Lower leg skin (tissue), 4 donors: ENCODE data around the gene PRPF8. TPM values are rescaled to one million over a fixed set of nuclear protein-coding genes. Genes with fewer than 3 reads are reported as not detected.
A peak's percentile ranks its signal among the peaks of the same experiment; 100 is the strongest.

Experiments used
- DNase-seq, 2 donors: peaks; one replicate each; pipeline ENCODE4 v3.0.0-alpha.2; 2019; ENCODE audit warnings: low spot score in 2 of 2
- H3K4me3 ChIP-seq: fragments of 200-600 bp; sonication (generic); 2 replicates; pipeline ENCODE4 v1.5.1; 2017; ENCODE audit warnings: mild to moderate bottlenecking, low read depth; ENCODE audit not compliant: poor library complexity, severe bottlenecking
- CTCF ChIP-seq, 3 donors: fragments of 450-650 bp; IDR thresholded peaks; one replicate each; pipeline ENCODE4 v1.5.1; 2016; ENCODE audit warnings: antibody characterized with exemption in 3 of 3, mild to moderate bottlenecking in 3 of 3, moderate library complexity in 2 of 3
- POLR2A ChIP-seq, 2 donors: fragments of 450-650 bp; IDR thresholded peaks; one replicate each; pipeline ENCODE4 v1.6.1; 2016 to 2017; ENCODE audit warnings: antibody characterized with exemption in 2 of 2, mild to moderate bottlenecking in 1 of 2, moderate library complexity in 1 of 2
- WGBS, 2 donors: methylation state at CpG; one replicate each; pipeline ENCODE4 v1.1.5; 2018; 5-methylcytosine and 5-hydroxymethylcytosine counted together
- intact Hi-C: fragments of 100-400 bp; cut with DNase I; formaldehyde crosslinking; loops from one replicate; pipeline ENCODE4 v1.15.0; 2023; ENCODE audit warnings: low total_unique reads
- total RNA-seq, 4 donors: library from RNA; depleted of rRNA; stranded (reverse); fragments of >200 nt; gene quantifications; one replicate each; pipeline ENCODE4 v1.1.0, GENCODE V29; 2016

The PRPF8 gene
- total RNA-seq, 4 donors from 2014 or later, result 140 to 228 (median 173) TPM

DNA sequence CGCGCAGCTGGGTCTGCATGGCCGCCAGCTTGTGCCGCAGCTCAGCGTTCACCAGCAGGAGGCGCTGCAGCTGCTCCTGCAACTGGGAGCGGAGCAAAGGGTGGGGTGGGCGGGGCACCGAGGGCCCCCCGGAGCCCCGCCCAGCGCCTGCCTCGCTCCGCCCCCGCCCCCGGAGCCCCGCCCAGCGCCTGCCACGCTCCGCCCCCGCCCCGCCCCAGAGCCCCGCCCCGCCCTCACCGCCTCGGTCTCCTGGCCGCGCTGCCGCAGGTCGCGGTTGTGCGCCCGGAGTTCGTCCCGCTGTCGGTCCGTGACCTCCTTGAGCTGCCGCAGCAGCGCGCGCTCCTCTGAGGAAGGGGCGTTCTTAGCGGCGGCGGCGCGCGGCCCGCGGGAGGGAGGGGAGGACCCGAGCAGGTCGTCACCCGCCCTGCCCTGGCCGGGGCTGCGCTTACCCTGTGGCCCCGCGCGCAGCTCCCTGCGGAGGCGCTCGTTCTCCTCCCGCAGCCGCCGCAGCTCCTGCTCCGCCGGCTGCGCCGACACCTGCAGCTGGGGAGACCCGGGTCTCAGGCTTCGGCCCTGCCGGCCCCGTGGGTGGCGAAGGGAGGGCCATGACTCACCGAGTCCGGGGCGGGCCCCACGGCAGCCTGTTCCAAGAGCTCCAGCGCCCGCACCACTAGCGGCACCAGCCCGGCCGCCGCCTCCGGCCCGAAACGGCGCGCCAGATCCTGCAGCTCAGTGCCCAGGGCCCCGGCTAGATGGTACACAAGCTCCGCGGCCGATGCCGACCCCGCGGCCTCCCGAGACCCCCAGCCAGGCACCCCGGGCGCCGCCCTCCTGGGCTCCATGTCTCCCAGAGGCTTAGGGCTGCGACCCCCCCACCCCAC, 35.5 kb downstream of the PRPF8 start:
- DNase-seq, result peak; percentile 91 to 98
- no peak for TF ChIP-seq POLR2A (IDR thresholded peaks at IDR 0.05)
- no peak for TF ChIP-seq CTCF (IDR thresholded peaks at IDR 0.05)
- H3K4me3 ChIP-seq, result peak overlapping the region; percentile 42
- intact Hi-C loops, result loop anchor here (10.0 kb wide), 1 partner anchor 74 kb away; no protein-coding TSS in a partner anchor
- 0 to 1% methylated on average over 1 to 49 of the region's 100 CpGs for WGBS, 2 donors

- TF ChIP-seq POLR2A (IDR thresholded peaks at IDR 0.05) (no peak), CTCF (IDR thresholded peaks at IDR 0.05) (no peak)
- no peak for DNase-seq
- intact Hi-C loops, result loop anchor here (10.0 kb wide), 1 partner anchor 74 kb away; no protein-coding TSS in a partner anchor
- H3K4me3 ChIP-seq, result no peak overlapping the region
- 2 to 5% methylated on average over 25 to 42 of the region's 54 CpGs for WGBS, 2 donors
Measured at GRCh38 chr17:1648173-1648962, 36.3 kb downstream of the PRPF8 start.

DNA sequence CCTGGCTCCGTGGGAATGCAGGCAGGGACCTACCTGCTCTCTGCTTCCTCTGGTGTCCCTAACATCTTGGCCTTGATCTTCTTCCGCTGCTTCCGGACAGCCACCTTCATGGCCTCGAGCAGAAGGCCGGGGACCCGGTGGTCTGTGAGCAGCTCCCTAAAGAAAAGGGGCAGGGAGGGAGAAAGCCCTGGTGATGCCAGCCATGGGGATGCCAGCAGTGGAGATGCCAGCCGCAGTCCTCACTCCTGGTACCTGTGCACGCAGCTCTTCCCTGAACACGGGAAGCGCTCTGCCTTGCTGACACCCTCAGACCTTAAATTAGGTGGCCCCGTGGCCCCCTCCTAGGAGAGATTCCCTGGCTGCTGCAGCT, 36.9 kb downstream of the PRPF8 start:
- 70 to 75% methylated on average over 11 of the region's 11 CpGs for WGBS, 2 donors
- no peak for DNase-seq
- no peak overlapping the region for H3K4me3 ChIP-seq
- TF ChIP-seq CTCF (IDR thresholded peaks at IDR 0.05) (no peak), POLR2A (IDR thresholded peaks at IDR 0.05) (no peak)
- intact Hi-C loops, result loop anchor here (10.0 kb wide), 1 partner anchor 73 kb away; no protein-coding TSS in a partner anchor

DNA sequence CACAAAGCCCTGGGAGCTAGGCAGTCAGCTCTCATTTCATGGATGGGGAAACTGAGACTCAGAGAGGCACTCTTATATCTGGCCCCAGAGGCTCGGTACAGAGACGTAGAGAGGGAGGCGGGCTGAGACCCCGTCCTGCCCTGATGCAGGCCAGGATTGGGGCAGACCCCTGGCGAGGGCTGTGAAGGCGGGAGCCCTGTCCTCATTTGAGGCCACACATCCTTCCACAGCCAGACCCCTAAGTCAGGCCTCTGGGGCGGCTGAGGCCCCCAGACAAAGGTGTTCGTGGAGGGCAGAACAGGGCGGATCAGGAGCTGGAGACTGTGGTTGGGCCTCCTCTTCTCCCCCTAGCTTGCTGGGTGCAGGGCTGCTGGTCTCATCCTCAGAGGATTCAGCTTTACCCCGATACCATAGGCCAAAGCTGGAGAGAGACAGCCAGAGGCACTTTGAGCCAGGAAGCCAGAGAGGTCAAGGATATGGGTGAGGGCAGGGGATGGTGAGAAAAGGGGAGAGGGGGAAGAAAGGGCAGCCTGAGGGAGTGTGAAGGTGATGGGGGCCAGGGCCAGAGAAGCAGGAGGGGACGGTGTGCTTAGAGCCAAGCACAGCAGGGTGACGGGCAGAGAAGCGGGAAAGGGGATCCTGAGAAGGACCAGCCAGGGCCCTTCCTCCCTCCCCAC, 38.3 kb downstream of the PRPF8 start:
- 79 to 88% methylated on average over 11 to 12 of the region's 13 CpGs for WGBS, 2 donors
- intact Hi-C loops, result loop anchor here (10.0 kb wide), 1 partner anchor 72 kb away; no protein-coding TSS in a partner anchor
- no peak overlapping the region for H3K4me3 ChIP-seq
- no peak for TF ChIP-seq POLR2A (IDR thresholded peaks at IDR 0.05)
- TF ChIP-seq CTCF (IDR thresholded peaks at IDR 0.05), result no peak
- DNase-seq, result no peak
